Measurements from ENCODE around the gene VAV1. TPM values are rescaled to one million over a fixed set of nuclear protein-coding genes. Genes with fewer than 3 reads are reported as not detected.
"Not testable (repeated sequence)": the region's sequence is repeated elsewhere in the genome, so short reads cannot be mapped to it uniquely, and the experiment has no call there.

The VAV1 gene
- total and polyA plus RNA-seq, 2 donors (not counting 1 experiment from before 2014, with no cell fraction given) = 62.7 to 98.8 TPM

DNA sequence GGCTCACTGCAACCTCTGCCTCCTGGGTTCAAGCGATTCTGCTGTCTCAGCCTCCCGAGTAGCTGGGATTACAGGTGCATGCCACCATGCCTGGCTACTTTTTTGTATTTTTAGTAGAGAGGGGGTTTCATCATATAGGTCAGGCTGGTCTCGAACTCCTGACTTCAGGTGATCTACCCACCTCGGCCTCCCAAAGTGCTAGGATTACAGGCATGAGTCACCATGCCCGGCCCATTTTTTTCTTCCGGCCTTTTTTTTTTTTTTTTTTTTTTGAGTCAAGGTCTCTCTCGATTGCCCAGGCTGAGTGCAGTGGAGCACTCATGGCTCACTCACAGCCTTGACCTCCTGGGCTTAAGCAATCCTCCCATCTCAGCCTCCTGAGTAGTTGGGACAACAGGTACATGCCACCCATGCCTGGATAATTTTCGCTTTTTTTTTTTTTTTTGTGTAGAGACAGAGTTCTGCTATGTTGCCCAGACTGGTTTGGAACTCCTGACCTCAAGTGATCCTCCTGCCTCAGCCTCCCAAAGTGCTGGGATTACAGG, 10.2 kb upstream of the VAV1 start:
- peaks cover 28% of the 10 kb centered on the region for H4K20me1 ChIP-seq (ENCODE audit: control insufficient read depth, insufficient read depth, low read length, poor library complexity, severe bottlenecking)
- ATAC-seq (ENCODE audit: low read depth); H3K9ac ChIP-seq (ENCODE audit: low read length); DNase-seq; H3K27ac ChIP-seq (ENCODE audit: low read length in 2 of 2); H3K4me3 ChIP-seq (ENCODE audit: control extremely low read depth in 1 of 5, extremely low read depth in 1 of 5, insufficient read depth in 1 of 5, low read depth in 2 of 5, low read length in 4 of 5); H3K27me3 Mint-ChIP-seq; H2AFZ ChIP-seq (ENCODE audit: insufficient read depth, low read depth, low read length, poor library complexity, severe bottlenecking); intact Hi-C loops (cut with micrococcal nuclease); H3K4me3 Mint-ChIP-seq; H3K9me3 ChIP-seq (ENCODE audit: control extremely low read depth in 1 of 3, control insufficient read depth in 2 of 3, insufficient read depth in 1 of 3, low read length in 2 of 3); H3K9me3 Mint-ChIP-seq (ENCODE audit: insufficient read depth); H3K4me2 ChIP-seq (replicated peaks; ENCODE audit: low read depth, low read length, poor library complexity, severe bottlenecking); H3K27me3 ChIP-seq (replicated peaks in 1 of 4; ENCODE audit: control extremely low read depth in 1 of 4, control insufficient read depth in 3 of 4, insufficient read depth in 4 of 4, low read length in 3 of 4); H3K27ac Mint-ChIP-seq: not testable (repeated sequence)
- H3K4me1 Mint-ChIP-seq = peaks cover 26% of the 10 kb centered on the region
- ChIA-PET CTCF (interaction anchor here (1.4 kb wide), 1 partner anchor 10 kb away, joined by 6 read pairs; the partner anchor contains the start of gene VAV1), POLR2A (interaction anchor here (1.4 kb wide), 1 partner anchor 40 kb away, joined by 3 read pairs; no protein-coding TSS in a partner anchor)
- H3K79me2 ChIP-seq (ENCODE audit: control insufficient read depth, insufficient read depth, low read length) = peaks cover 75% of the 10 kb centered on the region
- peaks cover 16 to 27% of the 10 kb centered on the region in 2 donors for H3K4me1 ChIP-seq (ENCODE audit: control insufficient read depth in 2 of 2, insufficient read depth in 2 of 2, low read length in 2 of 2)
- 97% methylated on average over 5 of the region's 8 CpGs for WGBS (ENCODE audit: insufficient coverage)
- H3K36me3 ChIP-seq (replicated peaks in 1 of 2; ENCODE audit: control extremely low read depth in 1 of 2, control insufficient read depth in 1 of 2, extremely low read depth in 1 of 2, insufficient read depth in 2 of 2, low read length in 1 of 2) = peaks cover 2 to 27% of the 10 kb centered on the region in 2 experiments

DNA sequence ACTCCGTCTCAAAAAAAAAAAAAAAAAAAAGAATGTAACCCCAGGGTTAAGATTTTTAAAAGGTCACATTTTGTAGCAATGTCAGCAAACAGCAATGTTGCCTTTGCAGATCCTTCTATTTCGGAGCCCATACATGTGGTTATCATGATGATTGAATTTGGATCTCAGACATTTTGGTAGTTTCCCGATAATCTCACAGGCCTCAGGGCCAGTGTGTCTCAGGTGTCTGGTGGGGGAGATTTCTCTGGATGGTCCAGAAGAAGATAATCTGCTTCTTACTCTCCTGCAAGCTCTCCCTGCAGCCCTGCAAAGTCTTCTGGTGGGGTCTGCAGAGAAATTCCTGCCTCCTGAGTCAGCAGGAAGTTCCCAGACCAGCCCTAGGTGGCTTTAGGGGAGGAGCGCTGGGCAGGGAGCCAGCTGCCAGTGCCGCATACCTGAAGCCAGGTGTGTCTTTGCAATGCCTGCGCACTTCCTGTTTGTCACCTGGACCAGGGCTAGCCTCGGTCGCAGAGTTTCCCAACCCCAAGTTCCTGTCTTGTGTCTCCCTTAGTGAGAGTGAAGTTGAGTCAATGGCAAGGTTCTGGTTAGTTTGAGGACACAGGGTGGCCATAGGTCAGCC, 6.7 kb upstream of the VAV1 start:
- POLR2A ChIA-PET = interaction anchor here (1.2 kb wide), 1 partner anchor 28 kb away, joined by 4 read pairs; the partner anchor contains the start of gene GPR108
- DNase-seq (peak; percentile 31), ATAC-seq (ENCODE audit: low read depth) (no peak)
- peak overlapping the region in 3 of 5 experiments; percentile 68 to 81 (median 77) for H3K4me3 ChIP-seq (ENCODE audit: control extremely low read depth in 1 of 5, extremely low read depth in 1 of 5, insufficient read depth in 1 of 5, low read depth in 2 of 5, low read length in 4 of 5)
- TF ChIP-seq EZH2 (IDR thresholded peaks at IDR 0.05; ENCODE audit: borderline replicate concordance, insufficient read depth, low read depth, low read length, poor library complexity, severe bottlenecking) = no peak
- TF ChIP-seq, protein P1, sequence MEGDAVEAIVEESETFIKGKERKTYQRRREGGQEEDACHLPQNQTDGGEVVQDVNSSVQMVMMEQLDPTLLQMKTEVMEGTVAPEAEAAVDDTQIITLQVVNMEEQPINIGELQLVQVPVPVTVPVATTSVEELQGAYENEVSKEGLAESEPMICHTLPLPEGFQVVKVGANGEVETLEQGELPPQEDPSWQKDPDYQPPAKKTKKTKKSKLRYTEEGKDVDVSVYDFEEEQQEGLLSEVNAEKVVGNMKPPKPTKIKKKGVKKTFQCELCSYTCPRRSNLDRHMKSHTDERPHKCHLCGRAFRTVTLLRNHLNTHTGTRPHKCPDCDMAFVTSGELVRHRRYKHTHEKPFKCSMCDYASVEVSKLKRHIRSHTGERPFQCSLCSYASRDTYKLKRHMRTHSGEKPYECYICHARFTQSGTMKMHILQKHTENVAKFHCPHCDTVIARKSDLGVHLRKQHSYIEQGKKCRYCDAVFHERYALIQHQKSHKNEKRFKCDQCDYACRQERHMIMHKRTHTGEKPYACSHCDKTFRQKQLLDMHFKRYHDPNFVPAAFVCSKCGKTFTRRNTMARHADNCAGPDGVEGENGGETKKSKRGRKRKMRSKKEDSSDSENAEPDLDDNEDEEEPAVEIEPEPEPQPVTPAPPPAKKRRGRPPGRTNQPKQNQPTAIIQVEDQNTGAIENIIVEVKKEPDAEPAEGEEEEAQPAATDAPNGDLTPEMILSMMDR (IDR thresholded peaks at IDR 0.05) = no peak
- no peaks in the 10 kb centered on the region for H3K9me3 ChIP-seq (ENCODE audit: control extremely low read depth in 1 of 3, control insufficient read depth in 2 of 3, insufficient read depth in 1 of 3, low read length in 2 of 3)
- H3K4me2 ChIP-seq (replicated peaks; ENCODE audit: low read depth, low read length, poor library complexity, severe bottlenecking) = peak overlapping the region; percentile 82
- peaks cover 58% of the 10 kb centered on the region for H3K79me2 ChIP-seq (ENCODE audit: control insufficient read depth, insufficient read depth, low read length)
- H3K27me3 ChIP-seq (replicated peaks in 1 of 4; ENCODE audit: control extremely low read depth in 1 of 4, control insufficient read depth in 3 of 4, insufficient read depth in 4 of 4, low read length in 3 of 4) = no peaks in the 10 kb centered on the region
- H3K9ac ChIP-seq (ENCODE audit: low read length) = peak overlapping the region; percentile 77
- 50% methylated on average over 7 of the region's 8 CpGs for WGBS (ENCODE audit: insufficient coverage)
- no peak overlapping the region for H2AFZ ChIP-seq (ENCODE audit: insufficient read depth, low read depth, low read length, poor library complexity, severe bottlenecking)
- H3K27me3 Mint-ChIP-seq = no peaks in the 10 kb centered on the region
- intact Hi-C loops (cut with micrococcal nuclease) = no loop called here
- H3K27ac Mint-ChIP-seq = peak overlapping the region; percentile 95
- H4K20me1 ChIP-seq (ENCODE audit: control insufficient read depth, insufficient read depth, low read length, poor library complexity, severe bottlenecking) = peaks cover 23% of the 10 kb centered on the region
- H3K9me3 Mint-ChIP-seq (ENCODE audit: insufficient read depth) = no peaks in the 10 kb centered on the region
- peaks cover 0 to 12% of the 10 kb centered on the region in 2 experiments for H3K36me3 ChIP-seq (replicated peaks in 1 of 2; ENCODE audit: control extremely low read depth in 1 of 2, control insufficient read depth in 1 of 2, extremely low read depth in 1 of 2, insufficient read depth in 2 of 2, low read length in 1 of 2)
- H3K4me1 ChIP-seq (ENCODE audit: control insufficient read depth in 2 of 2, insufficient read depth in 2 of 2, low read length in 2 of 2) = peaks cover 21 to 39% of the 10 kb centered on the region in 2 donors
- H3K27ac ChIP-seq (ENCODE audit: low read length in 2 of 2) = peak overlapping the region; percentile 89 to 96
- CTCF ChIA-PET = interaction anchor here (0.9 kb wide), 1 partner anchor 36 kb away, joined by 3 read pairs; no protein-coding TSS in a partner anchor
- H3K4me1 Mint-ChIP-seq = peaks cover 39% of the 10 kb centered on the region
- H3K4me3 Mint-ChIP-seq = peak overlapping the region; percentile 93
